BJ (cell line): ENCODE measurements around the gene POLR2A. TPM values are rescaled to one million over a fixed set of nuclear protein-coding genes. Genes with fewer than 3 reads are reported as not detected.

ENCODE experiments used
- CTCF ChIA-PET: fragments of 350-600 bp; formaldehyde crosslinking; extraction: SDS; loops from one replicate; lab custom pipeline; 2021; ENCODE audit warnings: antibody characterized with exemption, inconsistent platforms; lab: Yijun Ruan, JAX
- POLR2A ChIA-PET: fragments of 300-600 bp; sonication (Branson Sonifier 250); formaldehyde crosslinking; extraction: SDS; loops from one replicate; lab custom pipeline; 2021; ENCODE audit warnings: antibody characterized with exemption; lab: Charles Lee
- DNase-seq: peaks from one replicate; pipeline ENCODE4 v3.0.0-alpha.2; 2011; ENCODE audit warnings: low read depth
- H3K27me3 ChIP-seq: 2 replicates; pipeline ENCODE4 v1.6.0; 2011; ENCODE audit warnings: low read length; ENCODE audit not compliant: control insufficient read depth, insufficient read depth
- H3K36me3 ChIP-seq: 2 replicates; pipeline ENCODE4 v1.5.1; 2011; ENCODE audit warnings: low read length; ENCODE audit not compliant: control insufficient read depth, insufficient read depth
- H3K4me3 ChIP-seq: 2 replicates; pipeline ENCODE4 v1.5.1; 2011; ENCODE audit warnings: low read depth, mild to moderate bottlenecking, control low read depth, low read length
- polyA plus RNA-seq: library from polyadenylated mRNA; depleted of rRNA; stranded (reverse); fragments of >200 nt; gene quantifications from 2 replicates; pipeline ENCODE4 v1.2.3, GENCODE V29; 2011
- TF ChIP-seq, protein P1 (sequence below): IDR thresholded peaks from 2 replicates; pipeline ENCODE4 v1.5.1; 2011; ENCODE audit warnings: low read depth, mild to moderate bottlenecking, control low read depth, inconsistent platforms, low read length, moderate library complexity; ENCODE audit not compliant: insufficient read depth

Gene POLR2A
- polyA plus RNA-seq, 1 experiment, result 27.7 TPM

DNA sequence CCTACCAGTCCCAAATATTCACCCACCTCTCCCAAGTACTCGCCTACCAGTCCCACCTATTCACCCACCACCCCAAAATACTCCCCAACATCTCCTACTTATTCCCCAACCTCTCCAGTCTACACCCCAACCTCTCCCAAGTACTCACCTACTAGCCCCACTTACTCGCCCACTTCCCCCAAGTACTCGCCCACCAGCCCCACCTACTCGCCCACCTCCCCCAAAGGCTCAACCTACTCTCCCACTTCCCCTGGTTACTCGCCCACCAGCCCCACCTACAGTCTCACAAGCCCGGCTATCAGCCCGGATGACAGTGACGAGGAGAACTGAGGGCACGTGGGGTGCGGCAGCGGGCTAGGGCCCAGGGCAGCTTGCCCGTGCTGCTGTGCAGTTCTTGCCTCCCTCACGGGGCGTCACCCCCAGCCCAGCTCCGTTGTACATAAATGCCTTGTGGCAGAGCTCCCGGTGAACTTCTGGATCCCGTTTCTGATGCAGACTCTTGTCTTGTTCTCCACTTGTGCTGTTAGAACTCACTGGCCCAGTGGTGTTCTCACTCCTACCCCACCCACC lies 29.8 kb downstream of the POLR2A start:
- no peaks in the 10 kb centered on the region for H3K27me3 ChIP-seq
- TF ChIP-seq, protein P1, sequence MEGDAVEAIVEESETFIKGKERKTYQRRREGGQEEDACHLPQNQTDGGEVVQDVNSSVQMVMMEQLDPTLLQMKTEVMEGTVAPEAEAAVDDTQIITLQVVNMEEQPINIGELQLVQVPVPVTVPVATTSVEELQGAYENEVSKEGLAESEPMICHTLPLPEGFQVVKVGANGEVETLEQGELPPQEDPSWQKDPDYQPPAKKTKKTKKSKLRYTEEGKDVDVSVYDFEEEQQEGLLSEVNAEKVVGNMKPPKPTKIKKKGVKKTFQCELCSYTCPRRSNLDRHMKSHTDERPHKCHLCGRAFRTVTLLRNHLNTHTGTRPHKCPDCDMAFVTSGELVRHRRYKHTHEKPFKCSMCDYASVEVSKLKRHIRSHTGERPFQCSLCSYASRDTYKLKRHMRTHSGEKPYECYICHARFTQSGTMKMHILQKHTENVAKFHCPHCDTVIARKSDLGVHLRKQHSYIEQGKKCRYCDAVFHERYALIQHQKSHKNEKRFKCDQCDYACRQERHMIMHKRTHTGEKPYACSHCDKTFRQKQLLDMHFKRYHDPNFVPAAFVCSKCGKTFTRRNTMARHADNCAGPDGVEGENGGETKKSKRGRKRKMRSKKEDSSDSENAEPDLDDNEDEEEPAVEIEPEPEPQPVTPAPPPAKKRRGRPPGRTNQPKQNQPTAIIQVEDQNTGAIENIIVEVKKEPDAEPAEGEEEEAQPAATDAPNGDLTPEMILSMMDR, result no peak
- DNase-seq, result no peak
- H3K4me3 ChIP-seq, result no peak overlapping the region
- ChIA-PET CTCF (interaction anchor here (0.6 to 5.6 kb wide), 32 partner anchors 8 to 173 kb away, joined by 3 to 95 read pairs (median 6); partner anchors contain the start of genes SENP3, SOX15, TMEM256 and TNFSF13), POLR2A (interaction anchor here (0.6 kb wide), 1 partner anchor 38 kb away, joined by 8 read pairs; no protein-coding TSS in a partner anchor)
- peaks cover 38% of the 10 kb centered on the region for H3K36me3 ChIP-seq

DNA sequence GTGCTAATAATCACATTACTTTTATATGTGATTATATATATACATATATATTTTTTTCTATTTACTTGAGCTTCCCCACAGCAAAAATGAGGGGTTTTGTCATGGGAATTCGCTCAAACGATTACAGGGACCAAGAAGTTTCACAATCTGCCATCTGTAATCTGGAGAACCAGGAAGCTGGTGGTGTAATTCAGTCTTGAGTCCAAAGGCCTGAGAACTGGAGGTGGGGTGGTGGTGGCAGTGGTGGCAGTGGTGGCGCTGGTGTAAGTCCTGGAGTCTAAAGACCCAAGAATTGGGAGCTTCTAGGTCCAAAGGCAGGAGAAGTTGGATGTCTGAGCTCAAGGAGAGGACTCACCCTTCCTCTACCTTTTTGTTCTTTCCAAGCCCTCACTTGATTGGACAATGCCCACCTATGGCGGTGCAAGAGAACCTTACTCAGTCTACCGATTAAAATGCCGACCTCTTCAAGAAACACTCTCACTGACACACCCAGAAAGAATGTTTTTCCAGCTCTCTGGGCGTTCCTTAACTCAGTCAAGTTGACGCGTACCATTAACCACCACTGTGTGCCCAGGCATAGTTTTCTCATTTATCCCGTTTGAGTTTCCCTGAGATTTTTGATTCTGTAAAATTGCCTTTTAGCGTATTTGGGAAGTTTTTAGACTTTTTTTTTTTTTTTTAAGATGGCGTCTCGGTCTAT lies 31.9 kb downstream of the POLR2A start:
- CTCF ChIA-PET, result interaction anchor here (0.7 to 5.6 kb wide), 11 partner anchors 9 to 171 kb away, joined by 3 to 95 read pairs (median 5); partner anchors contain the start of genes SENP3, SOX15, TNFSF13 and TP53
- H3K36me3 ChIP-seq, result peaks cover 24% of the 10 kb centered on the region
- TF ChIP-seq, protein P1, result no peak
- POLR2A ChIA-PET, result interaction anchor here (0.6 kb wide), 1 partner anchor 173 kb away, joined by 5 read pairs; no protein-coding TSS in a partner anchor
- no peak for DNase-seq
- no peaks in the 10 kb centered on the region for H3K27me3 ChIP-seq
- H3K4me3 ChIP-seq, result no peak overlapping the region

DNA sequence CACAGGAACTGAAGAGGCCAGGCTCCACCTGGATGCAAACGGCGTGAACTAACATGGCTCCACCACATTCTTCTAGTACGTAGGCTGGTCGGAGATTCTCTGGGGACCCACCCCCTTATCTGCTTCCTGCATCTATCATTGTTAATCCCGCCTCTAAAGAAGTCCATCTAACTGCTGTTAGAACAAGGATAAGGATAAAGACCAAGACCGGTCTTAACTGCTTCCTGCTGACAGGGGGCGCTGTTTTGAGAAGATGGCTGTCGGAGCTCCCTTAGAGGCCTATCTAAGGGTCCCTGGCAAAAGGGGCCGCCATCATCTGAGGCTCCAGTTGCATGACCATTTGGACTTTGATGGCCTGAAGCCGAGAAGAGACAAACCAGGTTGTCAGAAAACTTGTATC lies 38.9 kb downstream of the POLR2A start:
- H3K36me3 ChIP-seq, result no peaks in the 10 kb centered on the region
- no peaks in the 10 kb centered on the region for H3K27me3 ChIP-seq
- TF ChIP-seq, protein P1, result peak; percentile 40
- no peak for DNase-seq
- no peak overlapping the region for H3K4me3 ChIP-seq
- POLR2A ChIA-PET, result no interaction called here
- CTCF ChIA-PET, result interaction anchor here (0.6 to 1.0 kb wide), 4 partner anchors 9 to 1976 kb away, joined by 3 to 6 read pairs (median 3); no protein-coding TSS in a partner anchor

DNA sequence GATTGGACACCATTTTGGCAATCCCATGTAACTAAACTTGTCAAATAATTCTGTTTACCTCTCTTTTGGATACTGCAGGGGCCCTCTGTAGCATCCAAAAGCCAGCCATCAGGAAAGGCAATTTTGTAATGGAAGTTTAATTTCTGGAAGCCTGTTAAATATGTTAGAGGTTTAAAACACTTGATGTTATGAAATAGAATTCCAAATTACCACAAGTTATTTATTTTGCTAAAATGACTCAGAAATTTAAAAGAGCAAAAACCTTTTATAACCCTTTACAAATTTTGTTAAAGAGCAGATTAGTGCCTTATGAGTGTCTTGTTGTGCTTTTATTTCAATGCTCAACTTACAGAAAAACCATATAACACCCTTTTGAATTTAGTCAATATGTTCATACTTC lies 44.7 kb downstream of the POLR2A start:
- ChIA-PET CTCF (no interaction called here), POLR2A (no interaction called here)
- no peak for DNase-seq

More for the DNA sequence above, 44.7 kb downstream of the POLR2A start:
- no peaks in the 10 kb centered on the region for H3K36me3 ChIP-seq
- H3K27me3 ChIP-seq, result no peaks in the 10 kb centered on the region
- TF ChIP-seq, protein P1, result no peak
- no peak overlapping the region for H3K4me3 ChIP-seq
